Endothelial cell of umbilical vein (primary cell): Measurements from ENCODE around the gene DERL3. TPM values are rescaled to one million over a fixed set of nuclear protein-coding genes. Genes with fewer than 3 reads are reported as not detected.

ENCODE experiments used
- BruUV-seq: library from RNA; stranded (reverse); fragments of 400-500 nt; replicated peaks from 2 replicates; lab custom pipeline; 2021; lab: Mats Ljungman, UMichigan
- CTCF ChIA-PET: fragments of 300-600, 350-600 bp; sonication (Branson Sonifier 250); formaldehyde crosslinking; loops from one replicate; lab custom pipeline; 2021; ENCODE audit warnings: antibody characterized with exemption, inconsistent platforms; lab: Charles Lee
- POLR2A ChIA-PET: fragments of 300-600, 350-600 bp; sonication (Branson Sonifier 250); formaldehyde crosslinking; loops from one replicate; lab custom pipeline; 2021; ENCODE audit warnings: antibody characterized with exemption, inconsistent platforms; lab: Charles Lee
- DNase-seq: peaks from one replicate; pipeline ENCODE4 v3.0.0-alpha.2; 2011; ENCODE audit warnings: low read depth, low spot score
- FAIRE-seq: peaks from 2 replicates; lab custom pipeline; 2011; peaks lifted over from hg19 to GRCh38; lab: Jason Lieb, UNC
- H2AFZ ChIP-seq: 2 replicates; pipeline ENCODE4 v1.6.0; 2012; ENCODE audit warnings: low read depth, low read length, control low read depth, inconsistent platforms
- H3K27ac ChIP-seq: 2 replicates; pipeline ENCODE4 v1.5.1; 2011; ENCODE audit warnings: low read depth, mild to moderate bottlenecking, control low read depth, low read length, moderate library complexity; ENCODE audit not compliant: insufficient read depth
- H3K27me3 ChIP-seq, 2 experiments: 2 replicates each; pipeline versions ENCODE4 v1.6.0 to v1.6.1; 2011; ENCODE audit warnings: low read length in 2 of 2, mixed read lengths in 1 of 2; ENCODE audit not compliant: control insufficient read depth in 2 of 2, insufficient read depth in 2 of 2
- H3K36me3 ChIP-seq, 2 experiments: 2 replicates in 1 of 2; 3 replicates in 1 of 2; pipeline ENCODE4 v1.5.1; 2011; ENCODE audit warnings: low read length in 2 of 2, mild to moderate bottlenecking in 1 of 2, moderate library complexity in 1 of 2; ENCODE audit not compliant: control insufficient read depth in 2 of 2, insufficient read depth in 2 of 2; ENCODE audit errors: extremely low read depth in 1 of 2
- H3K4me1 ChIP-seq: 3 replicates; pipeline ENCODE4 v1.5.1; 2011; ENCODE audit warnings: mild to moderate bottlenecking, low read length; ENCODE audit not compliant: control insufficient read depth, insufficient read depth; ENCODE audit errors: extremely low read depth
- H3K4me2 ChIP-seq: 2 replicates; pipeline ENCODE4 v1.6.1; 2011; ENCODE audit warnings: low read length, control low read depth, mixed read lengths; ENCODE audit not compliant: insufficient read depth
- H3K4me3 ChIP-seq, 3 experiments: fragments of 200-600 bp in 1 of 3; sonication (generic), shearing (Covaris generic) in 1 of 3; replicated peaks in 1 of 3; 2 replicates each; pipeline ENCODE4 v1.5.1; 2011 to 2016; ENCODE audit warnings: control low read depth in 3 of 3, low read length in 3 of 3, mild to moderate bottlenecking in 2 of 3, inconsistent platforms in 1 of 3, low read depth in 1 of 3, moderate library complexity in 1 of 3; ENCODE audit not compliant: insufficient read depth in 1 of 3
- H3K79me2 ChIP-seq: 2 replicates; pipeline ENCODE4 v1.6.0; 2012; ENCODE audit warnings: low read length, inconsistent platforms; ENCODE audit not compliant: control insufficient read depth, insufficient read depth
- H3K9ac ChIP-seq: replicated peaks from 2 replicates; pipeline ENCODE3; 2011; ENCODE audit warnings: low read length, control low read depth; ENCODE audit not compliant: insufficient read depth; ENCODE audit errors: extremely low read depth
- H3K9me1 ChIP-seq: replicated peaks from 3 replicates; pipeline ENCODE4 v1.6.0; 2011; ENCODE audit warnings: mild to moderate bottlenecking, low read length; ENCODE audit not compliant: control insufficient read depth, insufficient read depth; ENCODE audit errors: extremely low read depth
- H3K9me3 ChIP-seq: replicated peaks from 2 replicates; pipeline ENCODE4 v1.5.1; 2012; ENCODE audit warnings: low read length, inconsistent platforms; ENCODE audit not compliant: control insufficient read depth, insufficient read depth
- H4K20me1 ChIP-seq: replicated peaks from 2 replicates; pipeline ENCODE3; 2011; ENCODE audit warnings: mild to moderate bottlenecking, low read length; ENCODE audit not compliant: control insufficient read depth, insufficient read depth; ENCODE audit errors: extremely low read depth
- CTCF ChIP-seq, 2 donors: IDR thresholded peaks; 1 replicate in 1 of 2; 2 replicates in 1 of 2; pipeline ENCODE4 v1.5.1; 2011; ENCODE audit warnings: low read length in 2 of 2, mild to moderate bottlenecking in 2 of 2, moderate library complexity in 2 of 2, control low read depth in 1 of 2, inconsistent platforms in 1 of 2, low read depth in 1 of 2; ENCODE audit not compliant: insufficient read depth in 1 of 2; ENCODE audit errors: extremely low read depth in 1 of 2
- EZH2 ChIP-seq: IDR thresholded peaks from 2 replicates; pipeline ENCODE4 v1.6.1; 2012; ENCODE audit warnings: borderline replicate concordance, low read depth, mild to moderate bottlenecking, moderate library complexity, low read length, inconsistent platforms; ENCODE audit not compliant: severe bottlenecking
- FOS ChIP-seq: IDR thresholded peaks from 2 replicates; pipeline ENCODE4 v1.6.1; 2011; ENCODE audit warnings: mild to moderate bottlenecking, low read length, moderate library complexity, borderline replicate concordance; ENCODE audit not compliant: insufficient read depth
- GATA2 ChIP-seq: IDR thresholded peaks from 2 replicates; pipeline ENCODE4 v1.7.0; 2011; ENCODE audit warnings: low read depth, mild to moderate bottlenecking, moderate library complexity, mixed read lengths, low read length; ENCODE audit not compliant: insufficient read length, insufficient read depth
- JUN ChIP-seq: IDR thresholded peaks from 2 replicates; pipeline ENCODE4 v1.6.1; 2011; ENCODE audit warnings: borderline replicate concordance, low read depth; ENCODE audit not compliant: insufficient read length, insufficient read depth
- MAX ChIP-seq: IDR thresholded peaks from 2 replicates; pipeline ENCODE4 v1.6.1; 2011; ENCODE audit not compliant: insufficient read depth, insufficient read length
- MYC ChIP-seq: IDR thresholded peaks from one replicate; pipeline ENCODE4 v1.6.1; 2011; ENCODE audit warnings: mild to moderate bottlenecking, low read depth, low read length
- POLR2A ChIP-seq: IDR thresholded peaks from 2 replicates; pipeline ENCODE4 v1.6.1; 2012; ENCODE audit warnings: low read depth, mild to moderate bottlenecking, control low read depth, low read length
- POLR2AphosphoS5 ChIP-seq: IDR thresholded peaks from 2 replicates; pipeline ENCODE4 v1.6.1; 2012; ENCODE audit warnings: low read depth, mild to moderate bottlenecking, control low read depth, low read length, moderate library complexity; ENCODE audit not compliant: insufficient read depth
- dilution Hi-C: fragments of 300-500 bp; cut with MboI; formaldehyde crosslinking; loops from one replicate; pipeline ENCODE4 v1.15.0; 2019; ENCODE audit warnings: low sequenced_read_pairs; ENCODE audit not compliant: extremely low pct_ligation_motif_present
- intact Hi-C: fragments of 100-400 bp; cut with micrococcal nuclease; formaldehyde crosslinking; loops from one replicate; pipeline ENCODE4 v1.10.0; 2022
- polyA plus RNA-seq, 4 experiments: library from polyadenylated mRNA; depleted of rRNA in 3 of 4; stranded (reverse) in 3 of 4; unstranded in 1 of 4; fragments of >200 nt; gene quantifications; 2 replicates each; pipeline versions ENCODE4 v1.2.1 to v1.2.3, GENCODE V29; 2011 to 2012; ENCODE audit warnings: missing spikeins in 1 of 4
- total RNA-seq: library from RNA; stranded (reverse); gene quantifications from 2 replicates; pipeline ENCODE4 v1.2.3, GENCODE V29; 2021

The DERL3 gene
- total and polyA plus RNA-seq, 2 donors (not counting 3 experiments of a cell fraction or from before 2014, with no cell fraction given) = 3.4 to 3.8 TPM

- Histone ChIP-seq H3K4me2 (no peak overlapping the region), H3K9ac (no peak overlapping the region), H3K4me1 (peaks cover 8% of the 10 kb centered on the region), H2AFZ (no peak overlapping the region), H3K27ac (no peak overlapping the region), H3K9me1 (no peaks in the 10 kb centered on the region), H3K36me3 (no peaks in the 10 kb centered on the region), H3K79me2 (no peaks in the 10 kb centered on the region), H3K4me3 (no peak overlapping the region), H4K20me1 (no peaks in the 10 kb centered on the region), H3K9me3 (no peaks in the 10 kb centered on the region), H3K27me3 (no peaks in the 10 kb centered on the region)
- ChIA-PET POLR2A (no interaction called here), CTCF (interaction anchor here (0.9 to 2.1 kb wide), 4 partner anchors 9 to 80 kb away, joined by 3 to 63 read pairs (median 12); partner anchors contain the start of genes CHCHD10, DERL3 and SLC2A11)
- intact Hi-C loops (loop anchor here (1.0 to 5.0 kb wide), 4 partner anchors 80 to 306 kb away; no protein-coding TSS in a partner anchor), dilution Hi-C loops (no loop called here)
- FAIRE-seq = no peak
- DNase-seq = no peak
- TF ChIP-seq CTCF (IDR thresholded peaks at IDR 0.05; ENCODE audit: extremely low read depth in 1 of 2, insufficient read depth in 1 of 2, low read depth in 1 of 2, low read length in 2 of 2) (no peak), JUN (no peak), EZH2 (no peak), MAX (no peak), FOS (no peak), MYC (no peak), POLR2AphosphoS5 (no peak), GATA2 (no peak), POLR2A (no peak)
- BruUV-seq = no TSS peak
These were observed 9.4 kb upstream of the DERL3 start for GRCh38 chr22:23847991-23848864.
